Immature natural killer cell (primary cell): ENCODE results near the gene TACR1. TPM values are rescaled to one million over a fixed set of nuclear protein-coding genes. Genes with fewer than 3 reads are reported as not detected.

Experiments
- DNase-seq, 3 donors: peaks; one replicate each; pipeline ENCODE4 v3.0.0; 2022; ENCODE audit warnings: mixed read lengths in 1 of 3
- H3K27ac Mint-ChIP-seq, 6 donors: one replicate each; pipeline ENCODE4 v1.8.0; 2020; ENCODE audit warnings: mixed read lengths in 6 of 6, mild to moderate bottlenecking in 5 of 6, inconsistent platforms in 4 of 6, moderate library complexity in 3 of 6
- H3K27me3 Mint-ChIP-seq, 3 donors: one replicate each; pipeline ENCODE4 v1.8.0; 2020 to 2021; ENCODE audit warnings: low read depth in 3 of 3, mild to moderate bottlenecking in 3 of 3, mixed read lengths in 3 of 3, moderate library complexity in 3 of 3, inconsistent platforms in 1 of 3
- H3K36me3 Mint-ChIP-seq, 3 donors: one replicate each; pipeline ENCODE4 v1.8.0; 2020; ENCODE audit warnings: mixed read lengths in 3 of 3, inconsistent platforms in 2 of 3, mild to moderate bottlenecking in 2 of 3
- H3K4me1 Mint-ChIP-seq, 2 donors: one replicate each; pipeline ENCODE4 v1.8.0; 2020; ENCODE audit warnings: inconsistent platforms in 2 of 2, mild to moderate bottlenecking in 2 of 2, mixed read lengths in 2 of 2, moderate library complexity in 1 of 2
- H3K4me3 Mint-ChIP-seq, 5 donors: one replicate each; pipeline ENCODE4 v1.8.0; 2020; ENCODE audit warnings: mild to moderate bottlenecking in 5 of 5, mixed read lengths in 5 of 5, inconsistent platforms in 3 of 5, moderate library complexity in 3 of 5
- H3K9me3 Mint-ChIP-seq, 6 donors: one replicate each; pipeline ENCODE4 v1.8.0; 2020; ENCODE audit warnings: mild to moderate bottlenecking in 6 of 6, mixed read lengths in 6 of 6, inconsistent platforms in 4 of 6, moderate library complexity in 3 of 6
- polyA plus RNA-seq, 3 donors: library from polyadenylated mRNA; unstranded; fragments of 300-500 nt; fragmentation: Illumina TruSeq; gene quantifications; one replicate each; pipeline ENCODE4 v1.2.3, GENCODE V29; 2021

TACR1 gene
- polyA plus RNA-seq, 3 donors from 2014 or later = 0.16 TPM; not detected in 2

GRCh38 chr2:75055820-75056675, 143.3 kb downstream of the TACR1 start:
- Mint-ChIP-seq H3K27me3 (peaks cover 0 to 5% (median 5%) of the 10 kb centered on the region in 3 donors), H3K4me1 (no peaks in the 10 kb centered on the region), H3K9me3 (no peaks in the 10 kb centered on the region), H3K4me3 (no peak overlapping the region), H3K27ac (no peak overlapping the region), H3K36me3 (no peaks in the 10 kb centered on the region)
- no peak for DNase-seq

GRCh38 chr2:75055142-75055819, 144.0 kb downstream of the TACR1 start:
- peaks cover 0 to 3% (median 3%) of the 10 kb centered on the region in 3 donors for H3K27me3 Mint-ChIP-seq
- H3K36me3 Mint-ChIP-seq = no peaks in the 10 kb centered on the region
- DNase-seq = no peak
- no peaks in the 10 kb centered on the region for H3K4me1 Mint-ChIP-seq
- no peak overlapping the region for H3K27ac Mint-ChIP-seq
- no peaks in the 10 kb centered on the region for H3K9me3 Mint-ChIP-seq
- no peak overlapping the region for H3K4me3 Mint-ChIP-seq

GRCh38 chr2:75054296-75054695, 145.0 kb downstream of the TACR1 start:
- no peak for DNase-seq

GRCh38 chr2:75053484-75054112, 145.7 kb downstream of the TACR1 start:
- peaks cover 0 to 3% (median 0%) of the 10 kb centered on the region in 3 donors for H3K27me3 Mint-ChIP-seq
- no peak for DNase-seq
- no peak overlapping the region for H3K27ac Mint-ChIP-seq
- H3K36me3 Mint-ChIP-seq = no peaks in the 10 kb centered on the region
- no peaks in the 10 kb centered on the region for H3K9me3 Mint-ChIP-seq
- H3K4me3 Mint-ChIP-seq = no peak overlapping the region
- no peaks in the 10 kb centered on the region for H3K4me1 Mint-ChIP-seq

More at GRCh38 chr2:75054296-75054695, 145.0 kb downstream of the TACR1 start:
- peaks cover 0 to 3% (median 0%) of the 10 kb centered on the region in 3 donors for H3K27me3 Mint-ChIP-seq
- H3K36me3 Mint-ChIP-seq = no peaks in the 10 kb centered on the region
- no peaks in the 10 kb centered on the region for H3K9me3 Mint-ChIP-seq
- H3K27ac Mint-ChIP-seq = no peak overlapping the region
- no peaks in the 10 kb centered on the region for H3K4me1 Mint-ChIP-seq
- no peak overlapping the region for H3K4me3 Mint-ChIP-seq

- Mint-ChIP-seq H3K9me3 (no peaks in the 10 kb centered on the region), H3K36me3 (peaks cover 3 to 4% (median 3%) of the 10 kb centered on the region in 3 donors), H3K27me3 (peaks cover 0 to 2% (median 0%) of the 10 kb centered on the region in 3 donors), H3K4me1 (no peaks in the 10 kb centered on the region), H3K27ac (no peak overlapping the region), H3K4me3 (no peak overlapping the region)
- no peak for DNase-seq
Measured at GRCh38 chr2:75047992-75048625, 151.2 kb downstream of the TACR1 start.

GRCh38 chr2:75047189-75047991, 151.9 kb downstream of the TACR1 start:
- DNase-seq = no peak
- H3K4me1 Mint-ChIP-seq = no peaks in the 10 kb centered on the region
- H3K27me3 Mint-ChIP-seq = peaks cover 0 to 2% (median 0%) of the 10 kb centered on the region in 3 donors
- no peak overlapping the region for H3K27ac Mint-ChIP-seq
- no peaks in the 10 kb centered on the region for H3K9me3 Mint-ChIP-seq
- peaks cover 3 to 7% (median 3%) of the 10 kb centered on the region in 3 donors for H3K36me3 Mint-ChIP-seq
- no peak overlapping the region for H3K4me3 Mint-ChIP-seq

- H3K27me3 Mint-ChIP-seq = peaks cover 0 to 2% (median 0%) of the 10 kb centered on the region in 3 donors
- DNase-seq = no peak
- H3K9me3 Mint-ChIP-seq = no peaks in the 10 kb centered on the region
Measured at GRCh38 chr2:75045526-75046050, 153.7 kb downstream of the TACR1 start.

GRCh38 chr2:75044291-75044690, 155.0 kb downstream of the TACR1 start:
- no peak overlapping the region for H3K27ac Mint-ChIP-seq

More at GRCh38 chr2:75045526-75046050, 153.7 kb downstream of the TACR1 start:
- H3K4me3 Mint-ChIP-seq = no peak overlapping the region
- no peak overlapping the region for H3K27ac Mint-ChIP-seq
- peaks cover 3 to 7% (median 3%) of the 10 kb centered on the region in 3 donors for H3K36me3 Mint-ChIP-seq
- no peaks in the 10 kb centered on the region for H3K4me1 Mint-ChIP-seq

GRCh38 chr2:75042823-75043222, 156.5 kb downstream of the TACR1 start:
- H3K27ac Mint-ChIP-seq = no peak overlapping the region
- no peak overlapping the region for H3K4me3 Mint-ChIP-seq
- H3K9me3 Mint-ChIP-seq = no peaks in the 10 kb centered on the region
- peaks cover 3 to 7% (median 3%) of the 10 kb centered on the region in 3 donors for H3K36me3 Mint-ChIP-seq
- no peaks in the 10 kb centered on the region for H3K4me1 Mint-ChIP-seq
- peaks cover 0 to 2% (median 0%) of the 10 kb centered on the region in 3 donors for H3K27me3 Mint-ChIP-seq
- DNase-seq = no peak

More at GRCh38 chr2:75044291-75044690, 155.0 kb downstream of the TACR1 start:
- Mint-ChIP-seq H3K36me3 (peaks cover 3 to 7% (median 3%) of the 10 kb centered on the region in 3 donors), H3K9me3 (no peaks in the 10 kb centered on the region), H3K4me1 (no peaks in the 10 kb centered on the region), H3K27me3 (peaks cover 0 to 2% (median 0%) of the 10 kb centered on the region in 3 donors), H3K4me3 (no peak overlapping the region)
- no peak for DNase-seq

- Mint-ChIP-seq H3K4me3 (no peak overlapping the region), H3K27ac (no peak overlapping the region), H3K4me1 (no peaks in the 10 kb centered on the region), H3K9me3 (no peaks in the 10 kb centered on the region), H3K27me3 (peaks cover 0 to 2% (median 0%) of the 10 kb centered on the region in 3 donors), H3K36me3 (peaks cover 3 to 7% (median 3%) of the 10 kb centered on the region in 3 donors)
- no peak for DNase-seq
Measured at GRCh38 chr2:75041731-75042600, 157.4 kb downstream of the TACR1 start.

- peaks cover 3 to 7% (median 3%) of the 10 kb centered on the region in 3 donors for H3K36me3 Mint-ChIP-seq
- no peaks in the 10 kb centered on the region for H3K4me1 Mint-ChIP-seq
- DNase-seq = no peak
- no peaks in the 10 kb centered on the region for H3K9me3 Mint-ChIP-seq
- H3K27me3 Mint-ChIP-seq = peaks cover 0 to 2% (median 0%) of the 10 kb centered on the region in 3 donors
- no peak overlapping the region for H3K27ac Mint-ChIP-seq
- no peak overlapping the region for H3K4me3 Mint-ChIP-seq
Measured at GRCh38 chr2:75041226-75041625, 158.1 kb downstream of the TACR1 start.
